ENCODE data around the gene ZNG1C. TPM values are rescaled to one million over a fixed set of nuclear protein-coding genes. Genes with fewer than 3 reads are reported as not detected.
"Not testable (repeated sequence)": the region's sequence is repeated elsewhere in the genome, so short reads cannot be mapped to it uniquely, and the experiment has no call there.

Gene ZNG1C
- polyA plus RNA-seq, 2 donors = 15.3 to 17.1 TPM

- H3K27ac ChIP-seq (ENCODE audit: low read depth in 2 of 2, low read length in 1 of 2); H3K36me3 ChIP-seq (ENCODE audit: control insufficient read depth in 2 of 2, insufficient read depth in 2 of 2, low read length in 1 of 2); H3K4me3 ChIP-seq (ENCODE audit: low read depth in 1 of 2, low read length in 2 of 2); H3K4me1 ChIP-seq (ENCODE audit: control insufficient read depth in 2 of 2, insufficient read depth in 2 of 2, low read length in 1 of 2); H3K27me3 ChIP-seq (ENCODE audit: control insufficient read depth in 1 of 2, insufficient read depth in 2 of 2, low read length in 2 of 2); H3K9me3 ChIP-seq (ENCODE audit: control insufficient read depth in 2 of 2, insufficient read depth in 1 of 2, low read depth in 1 of 2, low read length in 1 of 2): not testable (repeated sequence)
- whole genome bisulfite sequencing, 2 donors = 79 to 83% methylated on average over 7 of the region's 7 CpGs
These were observed 96.2 kb downstream of the ZNG1C start for GRCh38 chr9:68338000-68338399.

GRCh38 chr9:68342265-68343025 is 100.7 kb downstream of the ZNG1C start:
- not testable (repeated sequence) for H3K4me3 ChIP-seq (ENCODE audit: low read depth in 1 of 2, low read length in 2 of 2); H3K36me3 ChIP-seq (ENCODE audit: control insufficient read depth in 2 of 2, insufficient read depth in 2 of 2, low read length in 1 of 2); H3K4me1 ChIP-seq (ENCODE audit: control insufficient read depth in 2 of 2, insufficient read depth in 2 of 2, low read length in 1 of 2); H3K9me3 ChIP-seq (ENCODE audit: control insufficient read depth in 2 of 2, insufficient read depth in 1 of 2, low read depth in 1 of 2, low read length in 1 of 2); H3K27ac ChIP-seq (ENCODE audit: low read depth in 2 of 2, low read length in 1 of 2); H3K27me3 ChIP-seq (ENCODE audit: control insufficient read depth in 1 of 2, insufficient read depth in 2 of 2, low read length in 2 of 2)
- 16 to 18% methylated on average over 3 to 4 of the region's 10 CpGs for WGBS, 2 donors

DNA sequence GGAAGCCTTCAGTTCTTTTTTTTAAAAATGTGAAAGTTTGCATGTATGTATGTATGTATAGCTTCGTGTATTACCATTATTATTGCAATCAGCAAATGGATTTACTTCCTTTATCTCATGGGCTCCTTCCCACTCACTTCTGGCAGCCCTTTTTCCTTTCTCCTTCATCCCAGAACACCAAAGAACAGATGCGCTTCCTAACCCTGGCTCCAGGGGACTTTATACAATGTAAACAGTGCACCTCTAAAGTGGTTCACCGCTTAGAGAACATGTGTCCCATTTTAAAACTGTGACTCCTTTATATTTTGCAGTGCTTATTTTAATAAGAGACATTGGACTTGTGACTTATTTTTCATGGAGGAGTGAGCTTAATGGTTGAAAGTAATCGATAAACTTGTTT is 101.5 kb downstream of the ZNG1C start:
- not testable (repeated sequence) for H3K4me1 ChIP-seq (ENCODE audit: control insufficient read depth in 2 of 2, insufficient read depth in 2 of 2, low read length in 1 of 2); H3K4me3 ChIP-seq (ENCODE audit: low read depth in 1 of 2, low read length in 2 of 2); H3K27ac ChIP-seq (ENCODE audit: low read depth in 2 of 2, low read length in 1 of 2); H3K36me3 ChIP-seq (ENCODE audit: control insufficient read depth in 2 of 2, insufficient read depth in 2 of 2, low read length in 1 of 2); H3K9me3 ChIP-seq (ENCODE audit: control insufficient read depth in 2 of 2, insufficient read depth in 1 of 2, low read depth in 1 of 2, low read length in 1 of 2); H3K27me3 ChIP-seq (ENCODE audit: control insufficient read depth in 1 of 2, insufficient read depth in 2 of 2, low read length in 2 of 2)
- WGBS, 2 donors = 60 to 68% methylated on average over 3 of the region's 4 CpGs

- H3K27ac ChIP-seq (ENCODE audit: low read depth in 2 of 2, low read length in 1 of 2); H3K4me3 ChIP-seq (ENCODE audit: low read depth in 1 of 2, low read length in 2 of 2); H3K9me3 ChIP-seq (ENCODE audit: control insufficient read depth in 2 of 2, insufficient read depth in 1 of 2, low read depth in 1 of 2, low read length in 1 of 2); H3K4me1 ChIP-seq (ENCODE audit: control insufficient read depth in 2 of 2, insufficient read depth in 2 of 2, low read length in 1 of 2); H3K27me3 ChIP-seq (ENCODE audit: control insufficient read depth in 1 of 2, insufficient read depth in 2 of 2, low read length in 2 of 2); H3K36me3 ChIP-seq (ENCODE audit: control insufficient read depth in 2 of 2, insufficient read depth in 2 of 2, low read length in 1 of 2): not testable (repeated sequence)
- WGBS, 2 donors = 40 to 51% methylated on average over 3 of the region's 4 CpGs
These were observed 102.2 kb downstream of the ZNG1C start for GRCh38 chr9:68343992-68344391.

Other genes with a start within 250 kb of the ZNG1C start
- under 1 TPM in 1 of 2 donors, not detected in 1; 0.10 TPM for gene FOXD4L3, start 60.9 kb downstream of the ZNG1C start, polyA plus RNA-seq
- 10 to 100 TPM in 1 of 2 donors, 1 to 10 TPM in 1; 5.3 to 36.2 TPM for gene PGM5, start 114.6 kb downstream of the ZNG1C start, polyA plus RNA-seq

All from esophagus (tissue), 2 donors.